HFF-Myc (cell line): Measurements from ENCODE around the gene CELF2.

Experiments used
- DNase-seq: peaks from one replicate; pipeline ENCODE4 v3.0.0-alpha.2; 2011; ENCODE audit warnings: low read depth; ENCODE audit errors: extremely low read depth
- H3K4me3 ChIP-seq: replicated peaks from 2 replicates; pipeline ENCODE4 v1.5.1; 2011; ENCODE audit warnings: low read depth, mild to moderate bottlenecking, control low read depth, low read length
- TF ChIP-seq, protein P1 (sequence below): IDR thresholded peaks from 2 replicates; pipeline ENCODE4 v1.5.1; 2012; ENCODE audit warnings: mild to moderate bottlenecking, low read depth, low read length, control low read depth; ENCODE audit errors: missing control alignments

Gene CELF2

GRCh38 chr10:11076221-11076620 lies 58.5 kb downstream of the CELF2 start:
- TF ChIP-seq, protein P1, sequence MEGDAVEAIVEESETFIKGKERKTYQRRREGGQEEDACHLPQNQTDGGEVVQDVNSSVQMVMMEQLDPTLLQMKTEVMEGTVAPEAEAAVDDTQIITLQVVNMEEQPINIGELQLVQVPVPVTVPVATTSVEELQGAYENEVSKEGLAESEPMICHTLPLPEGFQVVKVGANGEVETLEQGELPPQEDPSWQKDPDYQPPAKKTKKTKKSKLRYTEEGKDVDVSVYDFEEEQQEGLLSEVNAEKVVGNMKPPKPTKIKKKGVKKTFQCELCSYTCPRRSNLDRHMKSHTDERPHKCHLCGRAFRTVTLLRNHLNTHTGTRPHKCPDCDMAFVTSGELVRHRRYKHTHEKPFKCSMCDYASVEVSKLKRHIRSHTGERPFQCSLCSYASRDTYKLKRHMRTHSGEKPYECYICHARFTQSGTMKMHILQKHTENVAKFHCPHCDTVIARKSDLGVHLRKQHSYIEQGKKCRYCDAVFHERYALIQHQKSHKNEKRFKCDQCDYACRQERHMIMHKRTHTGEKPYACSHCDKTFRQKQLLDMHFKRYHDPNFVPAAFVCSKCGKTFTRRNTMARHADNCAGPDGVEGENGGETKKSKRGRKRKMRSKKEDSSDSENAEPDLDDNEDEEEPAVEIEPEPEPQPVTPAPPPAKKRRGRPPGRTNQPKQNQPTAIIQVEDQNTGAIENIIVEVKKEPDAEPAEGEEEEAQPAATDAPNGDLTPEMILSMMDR: no peak
- no peak for DNase-seq
- no peak overlapping the region for H3K4me3 ChIP-seq

GRCh38 chr10:11080564-11080984 lies 62.9 kb downstream of the CELF2 start:
- TF ChIP-seq, protein P1: no peak
- DNase-seq: no peak
- H3K4me3 ChIP-seq: no peak overlapping the region

DNA sequence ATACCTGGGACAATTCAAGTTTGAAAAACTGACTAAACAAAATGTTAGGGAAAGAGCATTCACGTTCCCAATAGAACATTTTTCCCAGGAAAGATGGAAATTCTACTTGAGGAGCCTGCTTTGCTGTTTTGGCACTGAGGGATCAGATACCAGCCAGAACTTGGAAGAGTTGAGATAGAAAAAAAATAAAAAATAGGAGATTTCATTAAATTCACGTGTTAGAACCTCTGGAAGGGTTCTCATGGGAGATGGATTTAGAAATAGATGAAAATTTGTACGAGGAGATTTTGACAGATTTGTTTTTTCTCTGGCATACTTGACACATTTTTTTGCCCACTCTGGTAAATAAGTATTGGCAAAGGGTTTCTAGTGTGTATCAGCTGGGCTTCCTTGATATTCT lies 63.7 kb downstream of the CELF2 start:
- DNase-seq: no peak
- H3K4me3 ChIP-seq: no peak overlapping the region
- TF ChIP-seq, protein P1: no peak

DNA sequence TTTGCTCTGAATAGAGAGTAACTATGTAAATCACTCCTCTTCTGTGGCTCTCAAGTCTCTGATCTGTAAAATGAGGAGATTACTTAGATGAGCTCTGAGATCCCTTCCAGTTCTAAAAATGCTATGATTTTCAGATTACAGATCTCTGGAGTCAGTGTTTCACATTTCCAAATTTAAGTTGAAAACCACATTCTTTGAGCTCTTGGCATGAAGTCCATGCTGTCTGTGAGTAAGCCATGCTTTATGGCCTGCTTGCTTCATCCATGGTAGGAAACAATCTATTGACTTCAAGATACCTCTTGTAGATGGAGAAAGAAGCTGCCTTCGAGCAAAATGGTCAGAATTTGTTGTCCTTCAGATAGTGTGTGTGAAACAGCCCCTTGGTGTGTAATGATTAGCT lies 64.9 kb downstream of the CELF2 start:
- TF ChIP-seq, protein P1: no peak
- no peak for DNase-seq

GRCh38 chr10:11083051-11083450 lies 65.4 kb downstream of the CELF2 start:
- no peak overlapping the region for H3K4me3 ChIP-seq
- TF ChIP-seq, protein P1: no peak
- DNase-seq: no peak

More for the DNA sequence above, 64.9 kb downstream of the CELF2 start:
- H3K4me3 ChIP-seq: no peak overlapping the region

DNA sequence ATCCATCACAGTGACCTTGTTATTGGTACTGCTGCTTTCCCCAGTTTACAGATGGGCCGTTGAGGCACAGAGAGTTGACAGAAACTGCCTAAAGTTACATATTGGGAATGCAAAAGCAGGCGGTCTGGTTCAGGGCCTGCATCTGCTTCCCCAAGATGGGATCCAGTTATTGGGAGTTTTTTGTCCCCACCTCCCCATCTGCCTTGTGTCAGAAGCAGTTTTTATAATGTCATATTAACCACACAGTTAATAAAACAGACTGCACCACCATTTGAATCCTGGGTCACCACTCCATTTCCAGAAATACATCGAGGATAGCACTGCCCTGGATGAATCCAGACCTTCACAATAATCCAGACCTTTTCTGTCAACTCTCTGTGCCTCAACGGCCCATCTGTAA lies 67.9 kb downstream of the CELF2 start:
- DNase-seq: no peak
- TF ChIP-seq, protein P1: no peak
- no peak overlapping the region for H3K4me3 ChIP-seq

DNA sequence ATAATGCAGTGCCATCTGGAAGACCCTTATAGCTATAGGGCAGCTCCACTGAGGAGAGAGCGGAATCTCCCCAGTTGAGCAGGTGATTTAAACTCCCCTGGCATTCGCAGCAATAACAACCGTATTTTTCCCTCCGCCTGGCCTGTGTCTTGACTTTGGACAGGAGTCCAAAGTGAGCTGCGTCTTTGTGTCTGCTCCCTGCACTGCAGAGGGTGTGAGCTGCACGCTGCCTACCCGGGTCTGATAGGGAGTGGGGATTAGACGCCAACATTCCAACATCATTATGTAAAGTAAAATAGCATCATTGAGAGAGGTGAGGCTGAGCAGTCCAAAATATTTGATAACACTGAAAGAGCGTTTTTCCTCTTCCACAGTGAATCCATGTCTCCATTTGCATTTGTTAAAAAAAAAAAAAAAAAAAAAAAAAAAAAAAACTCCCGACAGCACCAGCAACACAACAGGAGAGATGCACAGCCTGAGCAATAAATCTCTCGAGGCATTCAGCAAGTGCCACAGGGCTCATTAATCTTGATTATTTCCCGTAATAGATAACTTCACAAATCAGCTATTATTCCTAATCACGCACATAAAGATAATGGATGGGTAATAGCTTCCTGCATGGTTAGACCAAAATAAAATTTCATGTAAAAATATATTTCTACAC lies 68.6 kb downstream of the CELF2 start:
- no peak for DNase-seq
- TF ChIP-seq, protein P1: no peak
- no peak overlapping the region for H3K4me3 ChIP-seq
